NT2/D1 (cell line): ENCODE results near the gene EMP1.

Experiments
- DNase-seq: peaks from one replicate; pipeline ENCODE4 v3.0.0-alpha.2; 2011; ENCODE audit warnings: low read depth, low spot score
- H3K27me3 ChIP-seq: 2 replicates; pipeline ENCODE4 v1.6.0; 2011; ENCODE audit warnings: mild to moderate bottlenecking; ENCODE audit not compliant: insufficient read length, insufficient read depth
- H3K36me3 ChIP-seq: 2 replicates; pipeline ENCODE4 v1.6.1; 2011; ENCODE audit warnings: mild to moderate bottlenecking, low read length, mixed read lengths; ENCODE audit not compliant: insufficient read depth, insufficient read length
- H3K4me1 ChIP-seq: 2 replicates; pipeline ENCODE4 v1.5.1; 2011; ENCODE audit not compliant: insufficient read depth, insufficient read length
- H3K4me3 ChIP-seq: 2 replicates; pipeline ENCODE4 v1.5.1; 2011; ENCODE audit warnings: low read depth; ENCODE audit not compliant: insufficient read length
- H3K9ac ChIP-seq: 2 replicates; pipeline ENCODE4 v1.6.0; 2011; ENCODE audit warnings: low read depth; ENCODE audit not compliant: insufficient read length
- H3K9me3 ChIP-seq: 2 replicates; pipeline ENCODE4 v1.5.1; 2011; ENCODE audit warnings: mild to moderate bottlenecking, low read length; ENCODE audit not compliant: insufficient read depth
- SUZ12 ChIP-seq: IDR thresholded peaks from 2 replicates; pipeline ENCODE4 v1.6.1; 2011; ENCODE audit not compliant: insufficient read length, insufficient read depth; ENCODE audit errors: extremely low read depth
- YY1 ChIP-seq: IDR thresholded peaks from 2 replicates; pipeline ENCODE4 v1.6.1; 2011; ENCODE audit not compliant: insufficient read length, insufficient read depth
- ZNF274 ChIP-seq: IDR thresholded peaks from 2 replicates; pipeline ENCODE4 v1.6.1; 2011; ENCODE audit warnings: mild to moderate bottlenecking, low read depth, low read length

Gene EMP1

GRCh38 chr12:13182881-13183280, 13.6 kb upstream of the EMP1 start:
- peaks cover 6% of the 10 kb centered on the region for H3K4me1 ChIP-seq

DNA sequence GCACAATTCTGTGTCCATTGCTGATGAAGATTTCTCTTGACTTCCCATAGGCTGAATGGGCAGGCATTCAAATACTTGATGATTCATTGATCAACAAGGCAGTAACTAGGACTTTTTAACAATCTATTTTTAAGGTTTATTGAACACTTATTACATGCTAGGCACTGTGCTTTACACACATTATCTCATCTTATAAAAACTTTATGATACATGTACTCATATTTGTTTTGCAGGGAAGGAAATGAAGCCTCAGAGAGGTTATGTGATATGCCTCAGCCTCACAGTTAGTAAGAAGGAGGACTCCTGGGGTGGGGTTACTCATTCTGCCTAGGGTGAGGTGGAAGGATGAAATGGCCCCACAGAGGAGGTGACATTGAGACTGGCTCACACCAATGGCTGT, 12.9 kb upstream of the EMP1 start:
- Histone ChIP-seq H3K27me3 (no peaks in the 10 kb centered on the region), H3K4me3 (no peak overlapping the region), H3K9ac (no peak overlapping the region), H3K9me3 (no peaks in the 10 kb centered on the region), H3K36me3 (no peaks in the 10 kb centered on the region), H3K4me1 (peaks cover 6% of the 10 kb centered on the region)
- TF ChIP-seq ZNF274, result no peak
- no peak for TF ChIP-seq YY1
- no peak for TF ChIP-seq SUZ12
- no peak for DNase-seq

More at GRCh38 chr12:13182881-13183280, 13.6 kb upstream of the EMP1 start:
- Histone ChIP-seq H3K9ac (no peak overlapping the region), H3K27me3 (no peaks in the 10 kb centered on the region), H3K4me3 (no peak overlapping the region), H3K9me3 (no peaks in the 10 kb centered on the region), H3K36me3 (no peaks in the 10 kb centered on the region)
- DNase-seq, result no peak
- TF ChIP-seq ZNF274 (no peak), SUZ12 (no peak), YY1 (no peak)

GRCh38 chr12:13186302-13186701, 10.2 kb upstream of the EMP1 start:
- H3K9ac ChIP-seq, result no peak overlapping the region
- H3K4me3 ChIP-seq, result no peak overlapping the region
- TF ChIP-seq ZNF274 (no peak), SUZ12 (no peak), YY1 (no peak)
- DNase-seq, result no peak
- no peaks in the 10 kb centered on the region for H3K4me1 ChIP-seq
- no peaks in the 10 kb centered on the region for H3K9me3 ChIP-seq
- no peaks in the 10 kb centered on the region for H3K27me3 ChIP-seq
- no peaks in the 10 kb centered on the region for H3K36me3 ChIP-seq

DNA sequence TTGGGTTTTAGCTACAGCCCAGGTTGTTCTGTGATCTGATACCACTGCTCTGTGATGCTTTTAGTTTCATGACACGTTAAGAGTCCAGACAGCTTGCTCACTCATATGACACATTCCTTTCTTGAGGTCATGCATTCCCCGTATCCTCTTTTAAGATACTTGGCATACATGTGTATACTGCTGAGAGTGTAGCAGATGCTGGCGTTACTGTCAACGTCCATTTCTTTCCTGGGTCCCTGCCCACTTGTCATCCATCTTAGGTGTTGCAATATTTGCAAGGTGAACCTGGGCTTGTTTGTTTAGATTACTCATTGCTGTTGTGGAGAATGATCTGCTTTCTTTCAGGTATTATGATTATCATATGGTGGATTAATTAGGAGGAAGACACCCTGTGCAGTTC, 9.1 kb upstream of the EMP1 start:
- Histone ChIP-seq H3K9ac (no peak overlapping the region), H3K36me3 (no peaks in the 10 kb centered on the region), H3K4me3 (no peak overlapping the region), H3K27me3 (no peaks in the 10 kb centered on the region), H3K4me1 (no peaks in the 10 kb centered on the region), H3K9me3 (no peaks in the 10 kb centered on the region)
- no peak for TF ChIP-seq ZNF274
- TF ChIP-seq YY1, result no peak
- no peak for TF ChIP-seq SUZ12
- no peak for DNase-seq

- no peaks in the 10 kb centered on the region for H3K9me3 ChIP-seq
- H3K4me1 ChIP-seq, result no peaks in the 10 kb centered on the region
- DNase-seq, result no peak
- no peaks in the 10 kb centered on the region for H3K27me3 ChIP-seq
- no peak for TF ChIP-seq SUZ12
- TF ChIP-seq ZNF274, result no peak
- no peak overlapping the region for H3K9ac ChIP-seq
- H3K4me3 ChIP-seq, result no peak overlapping the region
- H3K36me3 ChIP-seq, result no peaks in the 10 kb centered on the region
Observed at GRCh38 chr12:13189264-13189663, 7.3 kb upstream of the EMP1 start.

- H3K9me3 ChIP-seq, result no peaks in the 10 kb centered on the region
- TF ChIP-seq ZNF274 (no peak), SUZ12 (no peak), YY1 (no peak)
- DNase-seq, result no peak
- no peak overlapping the region for H3K9ac ChIP-seq
- no peaks in the 10 kb centered on the region for H3K4me1 ChIP-seq
- H3K4me3 ChIP-seq, result no peak overlapping the region
- H3K27me3 ChIP-seq, result no peaks in the 10 kb centered on the region
- no peaks in the 10 kb centered on the region for H3K36me3 ChIP-seq
Observed at GRCh38 chr12:13190275-13190674, 6.3 kb upstream of the EMP1 start.

- DNase-seq, result no peak
- no peaks in the 10 kb centered on the region for H3K27me3 ChIP-seq
- no peak overlapping the region for H3K9ac ChIP-seq
- no peaks in the 10 kb centered on the region for H3K4me1 ChIP-seq
- no peak overlapping the region for H3K4me3 ChIP-seq
- no peaks in the 10 kb centered on the region for H3K9me3 ChIP-seq
- TF ChIP-seq ZNF274, result no peak
- TF ChIP-seq SUZ12, result no peak
- no peak for TF ChIP-seq YY1
- no peaks in the 10 kb centered on the region for H3K36me3 ChIP-seq
Observed at GRCh38 chr12:13192719-13193118, 3.8 kb upstream of the EMP1 start.
